Gastrocnemius medialis (tissue), 4 donors: ENCODE results near the gene PPP2R2B. TPM values are rescaled to one million over a fixed set of nuclear protein-coding genes. Genes with fewer than 3 reads are reported as not detected.

ENCODE experiments used
- ATAC-seq, 2 donors: fragments of 150-250 bp; one replicate each; pipeline ENCODE4 v1.9.1; 2016
- DNase-seq, 2 donors: peaks; one replicate each; pipeline ENCODE4 v3.0.0-alpha.2; 2019
- H3K27ac ChIP-seq, 4 donors: fragments of 200-600 bp; sonication (generic); 1 replicate in 1 of 4; 2 replicates in 3 of 4; pipeline ENCODE4 v1.5.1; 2016 to 2018; ENCODE audit warnings: mild to moderate bottlenecking in 2 of 4, moderate library complexity in 1 of 4
- H3K27me3 ChIP-seq, 3 donors: fragments of 200-600 bp; sonication (generic) in 2 of 3; 1 replicate in 1 of 3; 2 replicates in 2 of 3; pipeline versions ENCODE4 v1.5.1 to v1.6.0; 2016 to 2019; ENCODE audit warnings: mild to moderate bottlenecking in 1 of 3, moderate library complexity in 1 of 3
- H3K36me3 ChIP-seq, 2 donors: fragments of 200-600 bp; sonication (generic) in 1 of 2; one replicate each; pipeline ENCODE4 v1.5.1; 2017 to 2018
- H3K4me1 ChIP-seq, 2 donors: fragments of 200-600 bp; sonication (generic) in 1 of 2; one replicate each; pipeline ENCODE4 v1.5.1; 2016 to 2017; ENCODE audit warnings: mild to moderate bottlenecking in 2 of 2
- H3K4me3 ChIP-seq, 4 donors: fragments of 200-600 bp; sonication (generic) in 3 of 4; 1 replicate in 1 of 4; 2 replicates in 3 of 4; pipeline ENCODE4 v1.5.1; 2016 to 2019; ENCODE audit warnings: mild to moderate bottlenecking in 2 of 4
- H3K9me3 ChIP-seq, 3 donors: fragments of 200-600 bp; sonication (generic) in 2 of 3; 1 replicate in 1 of 3; 2 replicates in 2 of 3; pipeline ENCODE4 v1.5.1; 2016 to 2019
- POLR2A ChIP-seq, 2 donors: fragments of 450-650 bp; IDR thresholded peaks; one replicate each; pipeline ENCODE4 v1.6.1; 2017; ENCODE audit warnings: antibody characterized with exemption in 2 of 2, mild to moderate bottlenecking in 2 of 2, moderate library complexity in 2 of 2
- in situ Hi-C, 4 donors: fragments of 200-750 bp; cut with MboI; loops; one replicate each; pipeline versions ENCODE4 v1.15.0 to v1.8.0; 2017; ENCODE audit warnings: low sequenced_read_pairs in 4 of 4
- intact Hi-C: fragments of 100-400 bp; cut with DNase I; formaldehyde crosslinking; loops from one replicate; pipeline ENCODE4 v1.15.1; 2023; ENCODE audit warnings: low total_unique reads
- total RNA-seq, 4 donors: library from RNA; depleted of rRNA; stranded (reverse); fragments of >200 nt; gene quantifications; one replicate each; pipeline versions ENCODE4 v1.1.0 to v1.2.3, GENCODE V29; 2016
- TF ChIP-seq, protein P1 (sequence below), 5 experiments: fragments of 450-650 bp in 3 of 5; fragments of 200-600 bp in 2 of 5; sonication (generic) in 2 of 5; IDR thresholded peaks in 4 of 5; conservative IDR thresholded peaks in 1 of 5; 1 replicate in 4 of 5; 2 replicates in 1 of 5; pipeline ENCODE4 v1.5.1; 2016 to 2019; ENCODE audit warnings: antibody characterized with exemption in 5 of 5, mild to moderate bottlenecking in 3 of 5, moderate library complexity in 3 of 5

PPP2R2B gene
- total RNA-seq, 4 donors from 2014 or later = 0.04 to 0.76 (median 0.19) TPM; not detected in 1

DNA sequence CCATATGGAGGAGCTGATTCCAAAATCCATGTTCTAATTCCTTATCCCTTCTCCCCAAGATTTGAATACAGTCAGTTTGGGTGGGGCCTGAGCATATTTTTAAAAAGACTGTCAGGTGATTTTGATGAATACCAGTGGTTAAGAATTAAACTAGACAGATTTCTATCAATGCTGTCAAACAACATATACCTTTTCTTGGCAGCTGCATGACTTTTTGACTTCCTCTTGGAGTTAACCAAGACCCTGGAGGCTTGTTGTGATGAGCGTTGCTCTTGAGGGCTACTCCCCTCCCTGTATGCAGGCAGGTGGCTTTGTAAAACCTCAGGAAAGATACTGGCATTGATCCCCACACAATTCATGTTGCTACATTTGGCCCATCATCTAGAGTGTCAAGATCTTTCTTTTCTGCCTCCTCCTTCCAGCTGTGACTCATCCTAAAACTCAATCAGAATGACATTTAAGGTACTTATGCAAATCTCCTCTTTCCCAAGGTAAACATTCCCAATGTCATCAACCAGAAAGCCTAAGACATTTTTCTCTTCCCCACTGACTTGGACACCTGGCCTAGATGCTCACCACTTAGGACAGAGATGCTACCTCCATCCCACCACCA, 61.7 kb downstream of the PPP2R2B start:
- Histone ChIP-seq H3K4me3 (no peak overlapping the region), H3K4me1 (no peaks in the 10 kb centered on the region), H3K27ac (no peak overlapping the region), H3K36me3 (no peaks in the 10 kb centered on the region), H3K27me3 (no peaks in the 10 kb centered on the region), H3K9me3 (no peaks in the 10 kb centered on the region)
- DNase-seq = no peak
- no peak for TF ChIP-seq POLR2A (IDR thresholded peaks at IDR 0.05)
- in situ Hi-C loops = no loop called here
- no peak for ATAC-seq
- intact Hi-C loops = no loop called here

DNA sequence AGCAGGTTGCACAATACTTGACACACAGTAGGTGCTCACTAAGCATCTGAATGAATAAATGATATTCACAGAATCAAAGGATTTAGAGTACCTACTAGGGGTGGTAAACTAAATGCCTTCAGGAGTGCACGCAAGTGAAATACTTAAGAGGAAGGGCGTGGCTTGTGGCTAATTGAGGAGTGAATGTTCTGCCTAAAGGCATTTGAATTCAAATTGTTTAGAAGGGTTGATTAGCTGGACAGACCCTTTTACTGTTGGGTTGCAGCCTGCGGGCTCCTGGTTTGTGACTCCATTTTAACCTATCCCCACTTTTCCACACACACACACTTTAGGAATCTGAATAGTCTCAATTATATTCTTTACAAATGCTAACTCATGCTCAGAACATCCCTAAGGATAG, 63.1 kb downstream of the PPP2R2B start:
- ATAC-seq (no peak), DNase-seq (no peak)
- H3K27ac ChIP-seq = no peak overlapping the region
- no peaks in the 10 kb centered on the region for H3K9me3 ChIP-seq
- intact Hi-C loops (no loop called here), in situ Hi-C loops (no loop called here)
- no peaks in the 10 kb centered on the region for H3K4me1 ChIP-seq
- TF ChIP-seq POLR2A (IDR thresholded peaks at IDR 0.05) = no peak
- TF ChIP-seq, protein P1, sequence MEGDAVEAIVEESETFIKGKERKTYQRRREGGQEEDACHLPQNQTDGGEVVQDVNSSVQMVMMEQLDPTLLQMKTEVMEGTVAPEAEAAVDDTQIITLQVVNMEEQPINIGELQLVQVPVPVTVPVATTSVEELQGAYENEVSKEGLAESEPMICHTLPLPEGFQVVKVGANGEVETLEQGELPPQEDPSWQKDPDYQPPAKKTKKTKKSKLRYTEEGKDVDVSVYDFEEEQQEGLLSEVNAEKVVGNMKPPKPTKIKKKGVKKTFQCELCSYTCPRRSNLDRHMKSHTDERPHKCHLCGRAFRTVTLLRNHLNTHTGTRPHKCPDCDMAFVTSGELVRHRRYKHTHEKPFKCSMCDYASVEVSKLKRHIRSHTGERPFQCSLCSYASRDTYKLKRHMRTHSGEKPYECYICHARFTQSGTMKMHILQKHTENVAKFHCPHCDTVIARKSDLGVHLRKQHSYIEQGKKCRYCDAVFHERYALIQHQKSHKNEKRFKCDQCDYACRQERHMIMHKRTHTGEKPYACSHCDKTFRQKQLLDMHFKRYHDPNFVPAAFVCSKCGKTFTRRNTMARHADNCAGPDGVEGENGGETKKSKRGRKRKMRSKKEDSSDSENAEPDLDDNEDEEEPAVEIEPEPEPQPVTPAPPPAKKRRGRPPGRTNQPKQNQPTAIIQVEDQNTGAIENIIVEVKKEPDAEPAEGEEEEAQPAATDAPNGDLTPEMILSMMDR (IDR thresholded peaks at IDR 0.05 in 4 of 5, conservative IDR thresholded peaks at IDR 0.05 in 1 of 5) = no peak
- H3K36me3 ChIP-seq = no peaks in the 10 kb centered on the region
- H3K27me3 ChIP-seq = no peaks in the 10 kb centered on the region
- H3K4me3 ChIP-seq = no peak overlapping the region

DNA sequence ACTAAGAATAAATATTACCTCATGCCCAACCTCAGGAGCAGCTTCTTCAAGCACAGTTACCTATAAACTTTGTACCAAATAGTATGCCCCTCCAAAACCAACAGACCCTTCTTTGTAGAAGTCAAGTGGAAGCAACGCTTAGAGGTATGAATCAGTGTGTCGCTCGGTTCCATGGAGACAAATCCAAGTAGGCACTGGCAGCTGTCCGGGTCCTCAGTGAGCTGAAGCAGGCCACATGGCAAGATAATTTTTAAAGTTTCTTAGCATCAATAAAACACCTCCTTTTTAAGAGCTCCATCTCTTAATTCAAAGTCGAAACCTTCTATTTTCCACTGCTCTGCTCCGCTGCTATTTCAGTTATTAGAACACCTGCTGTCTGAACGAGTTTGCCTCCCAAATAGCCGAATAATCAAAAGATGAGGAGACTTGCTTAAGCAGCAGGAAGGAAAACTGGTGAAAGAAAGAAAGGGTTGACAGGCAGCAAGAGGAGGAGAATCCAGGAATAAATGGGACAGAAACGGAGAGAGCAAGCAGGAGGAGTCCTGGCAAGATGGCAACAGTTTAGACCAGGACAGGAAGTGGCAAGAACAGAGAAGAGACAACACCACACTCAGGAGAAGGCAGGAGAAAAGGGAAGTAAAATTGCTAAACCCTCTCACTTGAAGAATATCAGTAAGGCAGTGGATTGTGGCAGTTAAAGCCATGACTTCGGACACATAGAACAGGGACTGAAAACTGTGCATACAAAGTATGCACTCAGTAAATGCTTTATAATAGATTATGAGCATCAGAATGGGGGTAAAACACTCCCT, 65.0 kb downstream of the PPP2R2B start:
- Histone ChIP-seq H3K27ac (no peak overlapping the region), H3K27me3 (no peaks in the 10 kb centered on the region), H3K36me3 (no peaks in the 10 kb centered on the region), H3K9me3 (no peaks in the 10 kb centered on the region), H3K4me3 (no peak overlapping the region), H3K4me1 (no peaks in the 10 kb centered on the region)
- intact Hi-C loops (no loop called here), in situ Hi-C loops (no loop called here)
- TF ChIP-seq POLR2A (IDR thresholded peaks at IDR 0.05) = no peak
- TF ChIP-seq, protein P1 (IDR thresholded peaks at IDR 0.05 in 4 of 5, conservative IDR thresholded peaks at IDR 0.05 in 1 of 5) = no peak
- DNase-seq (no peak), ATAC-seq (no peak)

DNA sequence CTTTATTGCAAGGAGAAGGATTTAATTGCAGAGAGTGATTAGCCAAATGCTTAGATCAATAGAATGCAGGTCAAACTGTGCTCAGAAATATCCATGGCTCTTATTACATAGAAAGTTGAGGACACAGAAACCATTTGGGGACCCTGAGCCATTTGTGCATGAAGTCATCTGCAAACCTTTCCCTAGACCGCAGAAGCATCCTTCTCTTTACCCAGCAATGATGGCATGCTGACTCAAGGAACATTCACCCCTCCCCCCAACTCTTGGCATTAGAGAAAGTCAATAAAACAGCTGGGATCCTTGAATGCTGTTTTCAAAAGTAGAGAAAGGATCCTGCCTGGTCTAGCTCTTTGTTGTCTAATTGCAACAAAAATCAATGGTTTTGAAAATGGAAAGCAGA, 73.5 kb downstream of the PPP2R2B start:
- TF ChIP-seq, protein P1 (IDR thresholded peaks at IDR 0.05 in 4 of 5, conservative IDR thresholded peaks at IDR 0.05 in 1 of 5) = no peak
- TF ChIP-seq POLR2A (IDR thresholded peaks at IDR 0.05) = no peak
- intact Hi-C loops (no loop called here), in situ Hi-C loops (no loop called here)
- Histone ChIP-seq H3K27ac (no peak overlapping the region), H3K4me1 (no peaks in the 10 kb centered on the region), H3K9me3 (no peaks in the 10 kb centered on the region), H3K27me3 (peaks cover 0 to 3% (median 0%) of the 10 kb centered on the region in 3 donors), H3K36me3 (no peaks in the 10 kb centered on the region), H3K4me3 (no peak overlapping the region)
- ATAC-seq = no peak
- no peak for DNase-seq

DNA sequence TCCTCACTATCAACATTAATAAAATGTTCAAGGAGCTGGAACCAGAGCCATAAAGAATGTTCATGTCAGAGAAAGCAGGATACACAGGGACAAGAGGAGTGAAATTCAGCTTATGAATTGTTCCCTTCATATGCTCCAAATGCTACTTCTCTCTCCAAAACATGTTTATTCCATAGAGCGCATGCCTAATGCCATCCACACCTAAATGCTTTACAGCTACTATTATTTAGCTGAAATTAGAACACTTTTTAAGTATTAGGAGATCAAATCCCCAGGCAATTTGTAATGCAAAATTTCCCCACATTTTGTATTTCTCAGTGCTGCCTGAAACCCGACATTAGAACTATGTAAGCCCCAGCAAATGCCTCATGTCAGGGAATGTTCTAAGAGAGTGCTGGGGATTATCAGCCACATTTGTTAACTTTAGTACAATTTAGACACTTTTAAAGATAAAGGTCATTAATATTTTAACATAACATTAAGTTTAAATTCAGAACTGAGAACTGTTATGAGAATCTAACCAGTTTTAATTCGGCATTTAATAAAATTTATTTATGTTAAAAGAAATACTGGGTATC, 75.5 kb downstream of the PPP2R2B start:
- TF ChIP-seq POLR2A (IDR thresholded peaks at IDR 0.05) = no peak
- TF ChIP-seq, protein P1 (IDR thresholded peaks at IDR 0.05 in 4 of 5, conservative IDR thresholded peaks at IDR 0.05 in 1 of 5) = no peak
- in situ Hi-C loops (no loop called here), intact Hi-C loops (no loop called here)
- peaks cover 0 to 3% (median 0%) of the 10 kb centered on the region in 3 donors for H3K27me3 ChIP-seq
- ATAC-seq (no peak), DNase-seq (no peak)
- H3K4me3 ChIP-seq = no peak overlapping the region
- no peak overlapping the region for H3K27ac ChIP-seq
- H3K36me3 ChIP-seq = no peaks in the 10 kb centered on the region
- H3K4me1 ChIP-seq = no peaks in the 10 kb centered on the region
- H3K9me3 ChIP-seq = no peaks in the 10 kb centered on the region
